Transverse colon (tissue), 4 donors: ENCODE measurements around the gene TCEA3. TPM values are rescaled to one million over a fixed set of nuclear protein-coding genes. Genes with fewer than 3 reads are reported as not detected.

Source experiments
- DNase-seq: peaks from one replicate; pipeline ENCODE4 v3.0.0-alpha.2; 2019
- H3K27ac ChIP-seq, 4 donors: fragments of 200-600 bp; sonication (generic); 2 replicates each; pipeline ENCODE4 v1.5.1; 2016 to 2018; ENCODE audit warnings: inconsistent platforms in 4 of 4
- H3K27me3 ChIP-seq: fragments of 200-600 bp; sonication (generic); 2 replicates; pipeline ENCODE4 v1.5.1; 2017; ENCODE audit warnings: inconsistent platforms
- H3K36me3 ChIP-seq, 4 donors: fragments of 200-600 bp; sonication (generic); 2 replicates each; pipeline ENCODE4 v1.5.1; 2017 to 2019; ENCODE audit warnings: inconsistent platforms in 4 of 4
- H3K4me1 ChIP-seq, 4 donors: fragments of 200-600 bp; sonication (generic); 2 replicates each; pipeline ENCODE4 v1.5.1; 2017 to 2020; ENCODE audit warnings: inconsistent platforms in 4 of 4
- H3K4me3 ChIP-seq, 4 donors: fragments of 200-600 bp; sonication (generic); 1 replicate in 1 of 4; 2 replicates in 3 of 4; pipeline versions ENCODE4 v1.5.1 to v1.6.1; 2017 to 2019; ENCODE audit warnings: inconsistent platforms in 4 of 4
- H3K9me3 ChIP-seq, 2 donors: fragments of 200-600 bp; sonication (generic); 2 replicates each; pipeline ENCODE4 v1.5.1; 2017 to 2019; ENCODE audit warnings: inconsistent platforms in 2 of 2
- CTCF ChIP-seq, 5 experiments: fragments of 200-600 bp in 3 of 5; fragments of 450-650 bp in 2 of 5; sonication (generic) in 3 of 5; IDR thresholded peaks; 1 replicate in 2 of 5; 2 replicates in 3 of 5; pipeline ENCODE4 v1.5.1; 2016 to 2017; ENCODE audit warnings: antibody characterized with exemption in 5 of 5, inconsistent platforms in 3 of 5, mild to moderate bottlenecking in 2 of 5, moderate library complexity in 1 of 5
- EP300 ChIP-seq: sonication (generic); formaldehyde crosslinking; IDR thresholded peaks from one replicate; pipeline ENCODE4 v1.6.1; 2017; ENCODE audit warnings: antibody characterized with exemption, low read depth
- POLR2A ChIP-seq: fragments of 450-650 bp; IDR thresholded peaks from one replicate; pipeline ENCODE4 v1.6.1; 2016; ENCODE audit warnings: antibody characterized with exemption, mild to moderate bottlenecking, moderate library complexity
- POLR2AphosphoS5 ChIP-seq, 3 donors: sonication (generic); formaldehyde crosslinking; IDR thresholded peaks; one replicate each; pipeline ENCODE4 v1.6.1; 2016; ENCODE audit warnings: antibody characterized with exemption in 3 of 3
- WGBS, 2 donors: methylation state at CpG; one replicate each; pipeline ENCODE4 v1.1.5; 2018; ENCODE audit warnings: low coverage in 1 of 2; 5-methylcytosine and 5-hydroxymethylcytosine counted together
- in situ Hi-C, 4 donors: fragments of 200-750 bp; cut with MboI; loops; one replicate each; pipeline versions ENCODE4 v1.15.0 to v1.15.1; 2017; ENCODE audit warnings: low sequenced_read_pairs in 3 of 4, low pct_ligation_motif_present in 1 of 4, low pct_unique_long_range_greater_than_20kb in 1 of 4
- intact Hi-C: fragments of 100-400 bp; cut with DNase I; formaldehyde crosslinking; loops from one replicate; pipeline ENCODE4 v1.15.1; 2023; ENCODE audit warnings: low total_unique reads
- total RNA-seq, 4 donors: library from RNA; depleted of rRNA; stranded (reverse); fragments of >200 nt; gene quantifications; one replicate each; pipeline ENCODE4 v1.1.0, GENCODE V29; 2016

TCEA3 gene
- total RNA-seq, 4 donors from 2014 or later: 137 to 761 (median 198) TPM

DNA sequence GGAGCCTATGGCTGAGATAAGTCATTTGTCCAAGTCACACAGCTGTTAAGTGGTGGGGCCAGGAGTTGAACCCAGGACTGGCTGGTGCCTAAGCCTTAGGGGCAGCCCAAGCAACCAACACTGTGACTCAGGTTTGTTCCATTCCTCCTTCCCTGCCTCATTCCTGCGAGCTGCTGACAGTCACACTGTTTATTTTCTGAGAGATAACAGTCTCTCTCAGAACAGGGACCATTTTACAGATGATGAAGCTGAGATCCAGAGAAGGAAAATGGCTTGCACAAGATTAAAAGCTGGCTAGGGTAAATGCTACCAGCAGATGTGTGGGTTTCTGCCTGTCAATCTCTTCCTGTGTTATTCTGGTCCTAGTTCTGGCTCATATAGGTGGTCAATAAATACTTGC is 24.3 kb upstream of the TCEA3 start:
- DNase-seq: no peak
- intact Hi-C loops: no loop called here
- WGBS, 2 donors: 58% methylated on average over 1 of the region's 1 CpG; no CpG with 5 or more reads in 1 of the 2 donors
- Histone ChIP-seq H3K4me3 (no peak overlapping the region), H3K4me1 (peaks cover 7 to 44% (median 30%) of the 10 kb centered on the region in 4 donors), H3K27me3 (no peaks in the 10 kb centered on the region), H3K36me3 (no peaks in the 10 kb centered on the region), H3K27ac (no peak overlapping the region), H3K9me3 (no peaks in the 10 kb centered on the region)
- in situ Hi-C loops: no loop called here
- no peak for TF ChIP-seq POLR2A
- TF ChIP-seq EP300: no peak
- TF ChIP-seq POLR2AphosphoS5 (IDR thresholded peaks at IDR 0.05): no peak
- TF ChIP-seq CTCF (IDR thresholded peaks at IDR 0.05): no peak

- H3K27ac ChIP-seq: no peak overlapping the region
- no peaks in the 10 kb centered on the region for H3K9me3 ChIP-seq
- WGBS, 2 donors: 84% methylated on average over 8 of the region's 8 CpGs; no CpG with 5 or more reads in 1 of the 2 donors
- no peaks in the 10 kb centered on the region for H3K36me3 ChIP-seq
- DNase-seq: no peak
- TF ChIP-seq POLR2A (no peak), POLR2AphosphoS5 (IDR thresholded peaks at IDR 0.05) (no peak), CTCF (IDR thresholded peaks at IDR 0.05) (no peak), EP300 (no peak)
- in situ Hi-C loops (no loop called here), intact Hi-C loops (no loop called here)
- no peaks in the 10 kb centered on the region for H3K27me3 ChIP-seq
- peaks cover 5 to 28% (median 16%) of the 10 kb centered on the region in 4 donors for H3K4me1 ChIP-seq
- no peak overlapping the region for H3K4me3 ChIP-seq
These were observed 22.2 kb upstream of the TCEA3 start for GRCh38 chr1:23446661-23447310.

DNA sequence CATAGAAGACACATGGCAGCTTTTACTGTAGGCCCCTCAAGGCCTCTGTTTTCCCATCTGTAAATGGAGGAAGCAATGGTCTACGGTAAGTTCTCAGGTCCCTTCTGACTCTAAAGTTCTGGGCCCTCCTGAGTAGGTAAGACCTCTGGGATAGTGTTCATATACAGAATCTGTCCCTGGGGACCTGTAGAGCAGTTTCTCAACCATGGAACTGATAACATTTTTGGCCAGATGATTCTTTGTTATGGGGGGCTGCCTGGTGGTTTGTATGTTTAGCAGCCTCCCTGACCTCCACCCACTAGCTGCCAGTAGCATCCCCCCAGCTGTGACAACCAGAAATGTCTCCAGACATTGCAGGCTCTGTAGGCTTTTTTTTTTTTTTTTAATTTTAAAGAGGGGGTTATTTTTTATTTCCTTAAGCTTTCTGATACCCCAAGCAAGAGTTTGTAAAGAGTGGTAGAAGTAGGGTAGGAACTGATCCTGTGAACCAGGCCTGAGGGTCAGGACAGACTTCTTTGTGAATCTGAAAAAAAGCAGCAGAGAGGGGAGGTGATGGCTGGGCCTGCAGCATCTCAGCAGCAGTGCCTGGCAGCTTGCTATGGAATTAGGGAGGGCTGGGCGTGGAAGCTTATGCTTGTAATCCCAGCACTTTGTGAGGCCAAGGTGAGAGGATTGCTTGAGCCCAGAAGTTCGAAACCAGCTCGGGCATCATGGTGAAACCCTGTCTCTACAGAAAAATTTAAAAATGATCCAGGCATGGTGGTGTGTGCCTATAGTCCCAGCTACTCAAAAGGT is 20.2 kb upstream of the TCEA3 start:
- H3K27ac ChIP-seq: peak overlapping the region; percentile 14 to 75 (median 42)
- H3K4me1 ChIP-seq: peaks cover 0 to 9% (median under 1%) of the 10 kb centered on the region in 4 donors
- no peaks in the 10 kb centered on the region for H3K27me3 ChIP-seq
- no peak for DNase-seq
- in situ Hi-C loops (no loop called here), intact Hi-C loops (no loop called here)
- no peaks in the 10 kb centered on the region for H3K36me3 ChIP-seq
- H3K4me3 ChIP-seq: no peak overlapping the region
- no peak for TF ChIP-seq POLR2AphosphoS5 (IDR thresholded peaks at IDR 0.05)
- no peak for TF ChIP-seq POLR2A
- no peak for TF ChIP-seq CTCF (IDR thresholded peaks at IDR 0.05)
- TF ChIP-seq EP300: no peak
- WGBS, 2 donors: 83 to 86% methylated on average over 3 to 4 of the region's 4 CpGs
- no peaks in the 10 kb centered on the region for H3K9me3 ChIP-seq

GRCh38 chr1:23444104-23444533 is 19.6 kb upstream of the TCEA3 start:
- in situ Hi-C loops (no loop called here), intact Hi-C loops (no loop called here)
- Histone ChIP-seq H3K4me3 (no peak overlapping the region), H3K27ac (peak overlapping the region; percentile 14 to 75 (median 42)), H3K27me3 (no peaks in the 10 kb centered on the region), H3K36me3 (no peaks in the 10 kb centered on the region), H3K9me3 (no peaks in the 10 kb centered on the region), H3K4me1 (peaks cover 0 to 9% (median 0%) of the 10 kb centered on the region in 4 donors)
- no peak for TF ChIP-seq EP300
- no peak for TF ChIP-seq POLR2A
- no peak for TF ChIP-seq CTCF (IDR thresholded peaks at IDR 0.05)
- peak in 2 of 3 donors; percentile 43 to 47 for TF ChIP-seq POLR2AphosphoS5 (IDR thresholded peaks at IDR 0.05)
- peak; percentile 60 for DNase-seq
- 79% methylated on average over 4 of the region's 4 CpGs; no CpG with 5 or more reads in 1 of the 2 donors for WGBS, 2 donors
